SK-N-SH treated with all-trans-retinoic acid at 6 μM for 48 hours (cell line): ENCODE data around the gene SLCO3A1.

Experiments used
- ATAC-seq: fragments of 200-7000 bp; cut with Tn5 transposase; 3 replicates; pipeline ENCODE4 v1.9.1; 2020; ENCODE audit warnings: mild to moderate bottlenecking, moderate library complexity
- ARNTL ChIP-seq: fragments of 450-650 bp; formaldehyde crosslinking; IDR thresholded peaks from 2 replicates; pipeline ENCODE4 v1.5.0; 2020; ENCODE audit warnings: low read depth, mild to moderate bottlenecking, moderate library complexity, borderline replicate concordance
- BACH2 ChIP-seq: fragments of 250-450 bp; sonication (Bioruptor Pico); IDR thresholded peaks from 2 replicates; pipeline ENCODE4 v1.9.0; 2021; ENCODE audit warnings: mild to moderate bottlenecking, borderline replicate concordance
- CSDC2 ChIP-seq: fragments of 250-450 bp; sonication (Bioruptor Pico); IDR thresholded peaks from 2 replicates; pipeline ENCODE4 v1.5.0; 2020; ENCODE audit warnings: mild to moderate bottlenecking, moderate library complexity
- CSRNP3 ChIP-seq: fragments of 250-450 bp; sonication (Bioruptor Pico); IDR thresholded peaks from 2 replicates; pipeline ENCODE4 v1.5.1; 2021; ENCODE audit warnings: mild to moderate bottlenecking, moderate library complexity
- ESRRG ChIP-seq: fragments of 250-450 bp; sonication (Bioruptor Pico); IDR thresholded peaks from 2 replicates; pipeline ENCODE4 v1.6.1; 2021; ENCODE audit warnings: mild to moderate bottlenecking
- GLIS3 ChIP-seq: fragments of 250-450 bp; sonication (Bioruptor Pico); IDR thresholded peaks from 2 replicates; pipeline ENCODE4 v1.5.0; 2020; ENCODE audit warnings: mild to moderate bottlenecking, moderate library complexity
- ISL1 ChIP-seq: fragments of 250-450 bp; sonication (Bioruptor Pico); IDR thresholded peaks from 2 replicates; pipeline ENCODE4 v2.1.2; 2022; ENCODE audit warnings: mild to moderate bottlenecking, moderate library complexity
- OSR1 ChIP-seq: fragments of 250-450 bp; sonication (Bioruptor Pico); IDR thresholded peaks from 2 replicates; pipeline ENCODE4 v1.8.0; 2022; ENCODE audit warnings: moderate library complexity, mild to moderate bottlenecking, inconsistent platforms
- PPARA ChIP-seq: fragments of 250-450 bp; sonication (Bioruptor Pico); IDR thresholded peaks from 2 replicates; pipeline ENCODE4 v1.5.0; 2020; ENCODE audit warnings: mild to moderate bottlenecking, borderline replicate concordance
- RARB ChIP-seq: fragments of 250-450 bp; sonication (Bioruptor Pico); IDR thresholded peaks from 2 replicates; pipeline ENCODE4 v1.8.0; 2021; ENCODE audit warnings: mild to moderate bottlenecking, moderate library complexity
- TCF4 ChIP-seq: fragments of 250-450 bp; sonication (Bioruptor Pico); IDR thresholded peaks from 2 replicates; pipeline ENCODE4 v1.8.0; 2021; ENCODE audit warnings: mild to moderate bottlenecking, moderate library complexity, borderline replicate concordance
- TOX ChIP-seq: fragments of 250-450 bp; sonication (Bioruptor Pico); IDR thresholded peaks from 2 replicates; pipeline ENCODE4 v1.8.0; 2021; ENCODE audit warnings: mild to moderate bottlenecking, moderate library complexity, borderline replicate concordance
- ZC3H10 ChIP-seq: fragments of 250-450 bp; sonication (Bioruptor Pico); IDR thresholded peaks from 2 replicates; pipeline ENCODE4 v1.5.1; 2021; ENCODE audit warnings: mild to moderate bottlenecking, moderate library complexity
- ZFP3 ChIP-seq: fragments of 250-450 bp; sonication (Bioruptor Pico); IDR thresholded peaks from 2 replicates; pipeline ENCODE4 v1.5.0; 2020; ENCODE audit warnings: mild to moderate bottlenecking, moderate library complexity
- ZFP30 ChIP-seq: fragments of 450-650 bp; formaldehyde crosslinking; IDR thresholded peaks from 2 replicates; pipeline ENCODE4 v1.5.0; 2022; ENCODE audit warnings: mild to moderate bottlenecking, moderate library complexity
- ZNF565 ChIP-seq: fragments of 450-650 bp; formaldehyde crosslinking; conservative IDR thresholded peaks from 2 replicates; pipeline ENCODE4 v1.5.0; 2020; ENCODE audit warnings: low read depth, mild to moderate bottlenecking, moderate library complexity
- ZNF70 ChIP-seq: fragments of 450-650 bp; formaldehyde crosslinking; IDR thresholded peaks from 2 replicates; pipeline ENCODE4 v1.5.0; 2020; ENCODE audit warnings: mild to moderate bottlenecking, moderate library complexity
- ZNF8 ChIP-seq: fragments of 450-650 bp; formaldehyde crosslinking; IDR thresholded peaks from 2 replicates; pipeline ENCODE4 v1.5.0; 2020; ENCODE audit warnings: mild to moderate bottlenecking, moderate library complexity
- TF ChIP-seq, protein P1 (sequence below): fragments of 250-450 bp; sonication (Bioruptor Pico); IDR thresholded peaks from 2 replicates; pipeline ENCODE4 v1.5.1; 2020; ENCODE audit warnings: low read depth, mild to moderate bottlenecking, moderate library complexity
- TF ChIP-seq, protein P2 (sequence below): fragments of 250-450 bp; sonication (Bioruptor Pico); IDR thresholded peaks from 2 replicates; pipeline ENCODE4 v1.8.0; 2020; ENCODE audit warnings: mild to moderate bottlenecking, moderate library complexity, borderline replicate concordance
- TF ChIP-seq, protein P3 (sequence below): fragments of 250-450 bp; sonication (Bioruptor Pico); IDR thresholded peaks from 2 replicates; pipeline ENCODE4 v1.5.0; 2020; ENCODE audit warnings: mild to moderate bottlenecking, moderate library complexity

The SLCO3A1 gene

GRCh38 chr15:91887321-91887720 is 33.8 kb downstream of the SLCO3A1 start:
- no peak for ATAC-seq
- TF ChIP-seq ZFP30 (CRISPR knock-in tag) (no peak), ZFP3 (CRISPR knock-in tag) (no peak), OSR1 (CRISPR knock-in tag) (no peak), ESRRG (no peak), CSRNP3 (CRISPR knock-in tag) (no peak), ZNF8 (CRISPR knock-in tag) (no peak), ZNF565 (no peak), ISL1 (CRISPR knock-in tag) (no peak), GLIS3 (CRISPR knock-in tag) (no peak), BACH2 (CRISPR knock-in tag) (no peak), ARNTL (CRISPR knock-in tag) (no peak), CSDC2 (CRISPR knock-in tag) (no peak)
- TF ChIP-seq, protein P1, sequence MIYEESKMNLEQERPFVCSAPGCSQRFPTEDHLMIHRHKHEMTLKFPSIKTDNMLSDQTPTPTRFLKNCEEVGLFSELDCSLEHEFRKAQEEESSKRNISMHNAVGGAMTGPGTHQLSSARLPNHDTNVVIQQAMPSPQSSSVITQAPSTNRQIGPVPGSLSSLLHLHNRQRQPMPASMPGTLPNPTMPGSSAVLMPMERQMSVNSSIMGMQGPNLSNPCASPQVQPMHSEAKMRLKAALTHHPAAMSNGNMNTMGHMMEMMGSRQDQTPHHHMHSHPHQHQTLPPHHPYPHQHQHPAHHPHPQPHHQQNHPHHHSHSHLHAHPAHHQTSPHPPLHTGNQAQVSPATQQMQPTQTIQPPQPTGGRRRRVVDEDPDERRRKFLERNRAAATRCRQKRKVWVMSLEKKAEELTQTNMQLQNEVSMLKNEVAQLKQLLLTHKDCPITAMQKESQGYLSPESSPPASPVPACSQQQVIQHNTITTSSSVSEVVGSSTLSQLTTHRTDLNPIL (CRISPR knock-in tag) = no peak

DNA sequence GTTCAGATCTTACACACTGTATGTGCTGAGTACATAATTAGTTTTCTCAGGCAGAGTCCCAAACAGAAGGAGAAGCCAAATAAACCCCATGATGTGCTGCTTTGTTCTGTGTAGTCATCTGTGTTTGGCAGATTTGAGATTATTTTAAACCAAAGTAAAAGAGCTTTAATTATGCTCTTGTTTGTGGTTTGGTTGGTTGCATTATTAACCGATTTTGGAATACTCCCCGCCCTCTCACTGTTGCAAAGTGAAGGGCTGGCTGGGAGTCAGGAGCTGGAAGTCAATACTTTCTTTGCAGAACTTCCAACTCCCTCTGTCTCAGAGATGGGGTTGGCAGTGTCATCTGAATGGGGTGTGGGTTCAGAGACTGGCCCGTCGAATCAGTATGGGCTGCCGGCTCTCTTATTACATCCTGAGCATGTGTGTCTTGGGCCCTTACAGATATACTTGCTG is 34.4 kb downstream of the SLCO3A1 start:
- TF ChIP-seq OSR1 (CRISPR knock-in tag) (no peak), ZC3H10 (no peak), TOX (CRISPR knock-in tag) (no peak), ZFP30 (CRISPR knock-in tag) (no peak), ESRRG (no peak), CSDC2 (CRISPR knock-in tag) (no peak), ISL1 (CRISPR knock-in tag) (no peak), CSRNP3 (CRISPR knock-in tag) (no peak), ZNF70 (CRISPR knock-in tag) (no peak), BACH2 (CRISPR knock-in tag) (no peak), ARNTL (CRISPR knock-in tag) (no peak)
- TF ChIP-seq, protein P2, sequence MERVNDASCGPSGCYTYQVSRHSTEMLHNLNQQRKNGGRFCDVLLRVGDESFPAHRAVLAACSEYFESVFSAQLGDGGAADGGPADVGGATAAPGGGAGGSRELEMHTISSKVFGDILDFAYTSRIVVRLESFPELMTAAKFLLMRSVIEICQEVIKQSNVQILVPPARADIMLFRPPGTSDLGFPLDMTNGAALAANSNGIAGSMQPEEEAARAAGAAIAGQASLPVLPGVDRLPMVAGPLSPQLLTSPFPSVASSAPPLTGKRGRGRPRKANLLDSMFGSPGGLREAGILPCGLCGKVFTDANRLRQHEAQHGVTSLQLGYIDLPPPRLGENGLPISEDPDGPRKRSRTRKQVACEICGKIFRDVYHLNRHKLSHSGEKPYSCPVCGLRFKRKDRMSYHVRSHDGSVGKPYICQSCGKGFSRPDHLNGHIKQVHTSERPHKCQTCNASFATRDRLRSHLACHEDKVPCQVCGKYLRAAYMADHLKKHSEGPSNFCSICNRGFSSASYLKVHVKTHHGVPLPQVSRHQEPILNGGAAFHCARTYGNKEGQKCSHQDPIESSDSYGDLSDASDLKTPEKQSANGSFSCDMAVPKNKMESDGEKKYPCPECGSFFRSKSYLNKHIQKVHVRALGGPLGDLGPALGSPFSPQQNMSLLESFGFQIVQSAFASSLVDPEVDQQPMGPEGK = no peak
- TF ChIP-seq, protein P3, sequence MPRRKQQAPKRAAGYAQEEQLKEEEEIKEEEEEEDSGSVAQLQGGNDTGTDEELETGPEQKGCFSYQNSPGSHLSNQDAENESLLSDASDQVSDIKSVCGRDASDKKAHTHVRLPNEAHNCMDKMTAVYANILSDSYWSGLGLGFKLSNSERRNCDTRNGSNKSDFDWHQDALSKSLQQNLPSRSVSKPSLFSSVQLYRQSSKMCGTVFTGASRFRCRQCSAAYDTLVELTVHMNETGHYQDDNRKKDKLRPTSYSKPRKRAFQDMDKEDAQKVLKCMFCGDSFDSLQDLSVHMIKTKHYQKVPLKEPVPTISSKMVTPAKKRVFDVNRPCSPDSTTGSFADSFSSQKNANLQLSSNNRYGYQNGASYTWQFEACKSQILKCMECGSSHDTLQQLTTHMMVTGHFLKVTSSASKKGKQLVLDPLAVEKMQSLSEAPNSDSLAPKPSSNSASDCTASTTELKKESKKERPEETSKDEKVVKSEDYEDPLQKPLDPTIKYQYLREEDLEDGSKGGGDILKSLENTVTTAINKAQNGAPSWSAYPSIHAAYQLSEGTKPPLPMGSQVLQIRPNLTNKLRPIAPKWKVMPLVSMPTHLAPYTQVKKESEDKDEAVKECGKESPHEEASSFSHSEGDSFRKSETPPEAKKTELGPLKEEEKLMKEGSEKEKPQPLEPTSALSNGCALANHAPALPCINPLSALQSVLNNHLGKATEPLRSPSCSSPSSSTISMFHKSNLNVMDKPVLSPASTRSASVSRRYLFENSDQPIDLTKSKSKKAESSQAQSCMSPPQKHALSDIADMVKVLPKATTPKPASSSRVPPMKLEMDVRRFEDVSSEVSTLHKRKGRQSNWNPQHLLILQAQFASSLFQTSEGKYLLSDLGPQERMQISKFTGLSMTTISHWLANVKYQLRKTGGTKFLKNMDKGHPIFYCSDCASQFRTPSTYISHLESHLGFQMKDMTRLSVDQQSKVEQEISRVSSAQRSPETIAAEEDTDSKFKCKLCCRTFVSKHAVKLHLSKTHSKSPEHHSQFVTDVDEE (CRISPR knock-in tag) = no peak
- no peak for ATAC-seq

DNA sequence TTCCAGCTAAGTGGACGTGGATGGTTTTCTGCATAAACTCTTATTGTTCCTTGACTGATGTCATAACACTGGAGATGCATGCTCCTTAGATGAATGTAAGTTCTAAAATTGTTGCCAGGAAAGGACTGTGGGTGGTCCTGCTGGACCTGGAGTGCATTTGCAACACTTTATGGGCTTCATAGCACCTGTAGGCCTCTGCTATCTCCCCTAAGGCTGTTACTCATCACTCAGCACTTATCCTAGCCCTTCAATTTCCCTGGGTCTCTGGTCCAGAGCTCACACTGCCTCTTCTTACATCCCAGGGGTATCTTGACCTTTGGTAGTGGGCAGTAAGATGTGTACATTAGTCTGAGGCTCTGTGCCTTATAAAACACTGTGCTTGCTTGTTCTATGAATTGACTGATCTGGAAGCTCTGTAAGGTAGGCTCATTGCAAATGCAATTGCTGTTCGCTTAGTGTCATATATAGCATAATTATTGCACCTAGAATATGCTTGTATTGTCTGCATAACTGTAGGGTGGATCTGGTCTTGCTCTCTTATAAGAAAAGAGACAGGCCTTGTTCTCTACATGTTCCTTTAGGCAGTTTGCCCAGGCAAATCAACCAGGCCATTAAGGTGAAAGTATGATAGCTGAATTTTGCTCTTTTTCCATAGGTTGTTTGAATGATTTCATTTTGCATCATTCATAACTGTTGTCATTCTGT is 35.8 kb downstream of the SLCO3A1 start:
- peak; percentile 38; the same call in 2 of the 3 replicates for ATAC-seq
- no peak for TF ChIP-seq RARB (CRISPR knock-in tag)
- TF ChIP-seq GLIS3 (CRISPR knock-in tag) = no peak
- no peak for TF ChIP-seq ZNF8 (CRISPR knock-in tag)
- no peak for TF ChIP-seq TCF4 (CRISPR knock-in tag)
- no peak for TF ChIP-seq CSDC2 (CRISPR knock-in tag)
- no peak for TF ChIP-seq TOX (CRISPR knock-in tag)
- TF ChIP-seq PPARA (CRISPR knock-in tag) = no peak
- no peak for TF ChIP-seq BACH2 (CRISPR knock-in tag)
- no peak for TF ChIP-seq ZC3H10
- TF ChIP-seq CSRNP3 (CRISPR knock-in tag) = no peak
